ENCODE measurements around the gene ZNF92. TPM values are rescaled to one million over a fixed set of nuclear protein-coding genes. Genes with fewer than 3 reads are reported as not detected.
"Not testable (repeated sequence)": the region's sequence is repeated elsewhere in the genome, so short reads cannot be mapped to it uniquely, and the experiment has no call there.

Gene ZNF92
- total and polyA plus RNA-seq, 4 donors = 2.3 to 16.6 (median 4.3) TPM

- H3K9ac ChIP-seq (ENCODE audit: insufficient read depth in 1 of 2, low read length in 2 of 2) = no peak overlapping the region
- no peak overlapping the region for H3K27ac ChIP-seq (ENCODE audit: low read depth in 1 of 2, low read length in 1 of 2)
- peaks cover 0 to 19% (median 3%) of the 10 kb centered on the region in 4 donors for H3K9me3 ChIP-seq (ENCODE audit: control insufficient read depth in 4 of 4, insufficient read depth in 3 of 4, low read length in 3 of 4)
- no peak for TF ChIP-seq CTCF (IDR thresholded peaks at IDR 0.05; ENCODE audit: control extremely low read depth, extremely low read depth)
- DNase-seq = no peak
- no peaks in the 10 kb centered on the region for H3K36me3 ChIP-seq (ENCODE audit: control insufficient read depth in 4 of 4, insufficient read depth in 4 of 4, low read length in 4 of 4)
- no peak for ATAC-seq (ENCODE audit: insufficient read depth, low FRiP score)
- H3K27me3 ChIP-seq (ENCODE audit: control insufficient read depth in 3 of 3, insufficient read depth in 3 of 3, low read length in 2 of 3) = no peaks in the 10 kb centered on the region
- H3K4me3 ChIP-seq = no peak overlapping the region
- H3K4me1 ChIP-seq (ENCODE audit: control insufficient read depth in 5 of 5, insufficient read depth in 5 of 5, low read length in 5 of 5) = no peaks in the 10 kb centered on the region
Measured at GRCh38 chr7:65422670-65423069, 49.0 kb downstream of the ZNF92 start.

- H3K36me3 ChIP-seq (ENCODE audit: control insufficient read depth in 4 of 4, insufficient read depth in 4 of 4, low read length in 4 of 4); ATAC-seq (ENCODE audit: insufficient read depth, low FRiP score); DNase-seq; H3K4me1 ChIP-seq (ENCODE audit: control insufficient read depth in 5 of 5, insufficient read depth in 5 of 5, low read length in 5 of 5); H3K9ac ChIP-seq (ENCODE audit: insufficient read depth in 1 of 2, low read length in 2 of 2); H3K4me3 ChIP-seq; H3K27me3 ChIP-seq (ENCODE audit: control insufficient read depth in 3 of 3, insufficient read depth in 3 of 3, low read length in 2 of 3); H3K27ac ChIP-seq (ENCODE audit: low read depth in 1 of 2, low read length in 1 of 2): not testable (repeated sequence)
- 73 to 87% methylated on average over 3 of the region's 3 CpGs for WGBS, 2 donors
- peaks cover 0 to 19% (median 3%) of the 10 kb centered on the region in 4 donors for H3K9me3 ChIP-seq (ENCODE audit: control insufficient read depth in 4 of 4, insufficient read depth in 3 of 4, low read length in 3 of 4)
Measured at GRCh38 chr7:65423286-65423685, 49.6 kb downstream of the ZNF92 start.

- Histone ChIP-seq H3K9ac (ENCODE audit: insufficient read depth in 1 of 2, low read length in 2 of 2) (no peak overlapping the region), H3K4me3 (no peak overlapping the region), H3K36me3 (ENCODE audit: control insufficient read depth in 4 of 4, insufficient read depth in 4 of 4, low read length in 4 of 4) (no peaks in the 10 kb centered on the region), H3K27ac (ENCODE audit: low read depth in 1 of 2, low read length in 1 of 2) (no peak overlapping the region), H3K4me1 (ENCODE audit: control insufficient read depth in 5 of 5, insufficient read depth in 5 of 5, low read length in 5 of 5) (no peaks in the 10 kb centered on the region), H3K27me3 (ENCODE audit: control insufficient read depth in 3 of 3, insufficient read depth in 3 of 3, low read length in 2 of 3) (no peaks in the 10 kb centered on the region), H3K9me3 (ENCODE audit: control insufficient read depth in 4 of 4, insufficient read depth in 3 of 4, low read length in 3 of 4) (peaks cover 0 to 13% (median 7%) of the 10 kb centered on the region in 4 donors)
- no peak for TF ChIP-seq CTCF (IDR thresholded peaks at IDR 0.05; ENCODE audit: control extremely low read depth, extremely low read depth)
- ATAC-seq (ENCODE audit: insufficient read depth, low FRiP score) (no peak), DNase-seq (peak in 1 of 3 donors; percentile 14)
- 73 to 90% methylated on average over 26 of the region's 26 CpGs for WGBS, 2 donors
Measured at GRCh38 chr7:65429642-65430343, 56.1 kb downstream of the ZNF92 start.

GRCh38 chr7:65430344-65431186, 56.9 kb downstream of the ZNF92 start:
- H3K4me3 ChIP-seq = no peak overlapping the region
- peak in 1 of 3 donors; percentile 11 for DNase-seq
- peaks cover 0 to 13% (median 7%) of the 10 kb centered on the region in 4 donors for H3K9me3 ChIP-seq (ENCODE audit: control insufficient read depth in 4 of 4, insufficient read depth in 3 of 4, low read length in 3 of 4)
- no peak for TF ChIP-seq CTCF (IDR thresholded peaks at IDR 0.05; ENCODE audit: control extremely low read depth, extremely low read depth)
- no peak for ATAC-seq (ENCODE audit: insufficient read depth, low FRiP score)
- H3K27ac ChIP-seq (ENCODE audit: low read depth in 1 of 2, low read length in 1 of 2) = no peak overlapping the region
- H3K9ac ChIP-seq (ENCODE audit: insufficient read depth in 1 of 2, low read length in 2 of 2) = no peak overlapping the region
- no peaks in the 10 kb centered on the region for H3K36me3 ChIP-seq (ENCODE audit: control insufficient read depth in 4 of 4, insufficient read depth in 4 of 4, low read length in 4 of 4)
- 79 to 96% methylated on average over 26 of the region's 26 CpGs for WGBS, 2 donors
- no peaks in the 10 kb centered on the region for H3K4me1 ChIP-seq (ENCODE audit: control insufficient read depth in 5 of 5, insufficient read depth in 5 of 5, low read length in 5 of 5)
- H3K27me3 ChIP-seq (ENCODE audit: control insufficient read depth in 3 of 3, insufficient read depth in 3 of 3, low read length in 2 of 3) = no peaks in the 10 kb centered on the region

All from lung (tissue), 12 donors.